ENCODE results near the gene THBS1.

- TF ChIP-seq CTCF (IDR thresholded peaks at IDR 0.05) (no peak), ZFX (IDR thresholded peaks at IDR 0.05; ENCODE audit: borderline replicate concordance) (no peak)
These were observed 42.7 kb downstream of the THBS1 start for GRCh38 chr15:39623529-39623931.
